ENCODE results near the gene MAN2A2. TPM values are rescaled to one million over a fixed set of nuclear protein-coding genes. Genes with fewer than 3 reads are reported as not detected.

MAN2A2 gene
- polyA plus RNA-seq, 1 experiment: 14.3 TPM

- H3K4me3 ChIP-seq (ENCODE audit: low read depth, low read length): no peak overlapping the region
- H3K27me3 ChIP-seq (ENCODE audit: control insufficient read depth, insufficient read depth, low read length): no peaks in the 10 kb centered on the region
- no peaks in the 10 kb centered on the region for H3K9me3 ChIP-seq (ENCODE audit: control insufficient read depth, insufficient read depth, low read length)
- no peak for DNase-seq (ENCODE audit: low read depth, low spot score)
- H3K27ac ChIP-seq (ENCODE audit: low read depth, low read length): no peak overlapping the region
- ChIA-PET POLR2A (interaction anchor here (0.5 to 0.8 kb wide), 2 partner anchors 13 to 110 kb away, joined by 3 to 5 read pairs; no protein-coding TSS in a partner anchor), CTCF (interaction anchor here (0.7 to 1.9 kb wide), 2 partner anchors 10 to 83 kb away, joined by 3 to 23 read pairs; no protein-coding TSS in a partner anchor)
- no peak for TF ChIP-seq CTCF (IDR thresholded peaks at IDR 0.05; ENCODE audit: low read depth, low read length)
Measured at GRCh38 chr15:90966262-90966661, 63.2 kb downstream of the MAN2A2 start.

GRCh38 chr15:90967206-90967605 lies 64.1 kb downstream of the MAN2A2 start:
- ChIA-PET POLR2A (no interaction called here), CTCF (interaction anchor here (1.4 to 1.9 kb wide), 2 partner anchors 11 to 89 kb away, joined by 3 to 23 read pairs; no protein-coding TSS in a partner anchor)
- no peak for TF ChIP-seq CTCF (IDR thresholded peaks at IDR 0.05; ENCODE audit: low read depth, low read length)
- H3K4me3 ChIP-seq (ENCODE audit: low read depth, low read length): no peak overlapping the region
- no peaks in the 10 kb centered on the region for H3K27me3 ChIP-seq (ENCODE audit: control insufficient read depth, insufficient read depth, low read length)
- DNase-seq (ENCODE audit: low read depth, low spot score): no peak
- H3K27ac ChIP-seq (ENCODE audit: low read depth, low read length): no peak overlapping the region
- H3K9me3 ChIP-seq (ENCODE audit: control insufficient read depth, insufficient read depth, low read length): no peaks in the 10 kb centered on the region

GRCh38 chr15:90968434-90968833 lies 65.3 kb downstream of the MAN2A2 start:
- no peak overlapping the region for H3K4me3 ChIP-seq (ENCODE audit: low read depth, low read length)
- DNase-seq (ENCODE audit: low read depth, low spot score): no peak
- TF ChIP-seq CTCF (IDR thresholded peaks at IDR 0.05; ENCODE audit: low read depth, low read length): no peak
- no peaks in the 10 kb centered on the region for H3K9me3 ChIP-seq (ENCODE audit: control insufficient read depth, insufficient read depth, low read length)
- H3K27me3 ChIP-seq (ENCODE audit: control insufficient read depth, insufficient read depth, low read length): no peaks in the 10 kb centered on the region
- POLR2A ChIA-PET: no interaction called here
- no peak overlapping the region for H3K27ac ChIP-seq (ENCODE audit: low read depth, low read length)
- CTCF ChIA-PET: interaction anchor here (1.4 kb wide), 2 partner anchors 12 to 88 kb away, joined by 3 to 4 read pairs; no protein-coding TSS in a partner anchor

- no peak for DNase-seq (ENCODE audit: low read depth, low spot score)
- POLR2A ChIA-PET: no interaction called here
- no peak for TF ChIP-seq CTCF (IDR thresholded peaks at IDR 0.05; ENCODE audit: low read depth, low read length)
- H3K4me3 ChIP-seq (ENCODE audit: low read depth, low read length): no peak overlapping the region
- CTCF ChIA-PET: interaction anchor here (1.0 to 3.4 kb wide), 2 partner anchors 13 to 36 kb away, joined by 3 to 27 read pairs; no protein-coding TSS in a partner anchor
- no peaks in the 10 kb centered on the region for H3K27me3 ChIP-seq (ENCODE audit: control insufficient read depth, insufficient read depth, low read length)
- no peaks in the 10 kb centered on the region for H3K9me3 ChIP-seq (ENCODE audit: control insufficient read depth, insufficient read depth, low read length)
- H3K27ac ChIP-seq (ENCODE audit: low read depth, low read length): no peak overlapping the region
Measured at GRCh38 chr15:90970274-90970673, 67.2 kb downstream of the MAN2A2 start.

- CTCF ChIA-PET: interaction anchor here (0.6 to 3.4 kb wide), 5 partner anchors 13 to 106 kb away, joined by 3 to 27 read pairs (median 7); no protein-coding TSS in a partner anchor
- no peaks in the 10 kb centered on the region for H3K9me3 ChIP-seq (ENCODE audit: control insufficient read depth, insufficient read depth, low read length)
- no peaks in the 10 kb centered on the region for H3K27me3 ChIP-seq (ENCODE audit: control insufficient read depth, insufficient read depth, low read length)
- no peak overlapping the region for H3K27ac ChIP-seq (ENCODE audit: low read depth, low read length)
- no peak for TF ChIP-seq CTCF (IDR thresholded peaks at IDR 0.05; ENCODE audit: low read depth, low read length)
- DNase-seq (ENCODE audit: low read depth, low spot score): no peak
- no peak overlapping the region for H3K4me3 ChIP-seq (ENCODE audit: low read depth, low read length)
- POLR2A ChIA-PET: interaction anchor here (0.6 kb wide), 1 partner anchor 286 kb away, joined by 6 read pairs; no protein-coding TSS in a partner anchor
Measured at GRCh38 chr15:90972133-90972532, 69.0 kb downstream of the MAN2A2 start.

Small RNA genes lying within 50 kb of the gene (small RNA-seq; reads per million reads assigned to genes)
- not detected for gene RN7SL363P (ENCODE audit: insufficient read length, low read depth)

Other genes with a start within 250 kb of the MAN2A2 start
- gene BLM, start 186.0 kb upstream of the MAN2A2 start, polyA plus RNA-seq (2011; rRNA removed): 1.7 and 2.1 TPM in 2 replicates
- 14.0 and 21.5 TPM in 2 replicates for gene FURIN, start 34.7 kb upstream of the MAN2A2 start, polyA plus RNA-seq (2011; rRNA removed)
- 5.5 and 7.1 TPM in 2 replicates for gene FES, start 18.8 kb upstream of the MAN2A2 start, polyA plus RNA-seq (2011; rRNA removed)
- 10.0 and 10.3 TPM in 2 replicates for gene HDDC3, start 29.2 kb downstream of the MAN2A2 start, polyA plus RNA-seq (2011; rRNA removed)
- gene UNC45A, start 32.0 kb downstream of the MAN2A2 start, polyA plus RNA-seq (2011; rRNA removed): 63.3 and 69.7 TPM in 2 replicates
- 5.6 and 6.1 TPM in 2 replicates for gene RCCD1, start 51.6 kb downstream of the MAN2A2 start, polyA plus RNA-seq (2011; rRNA removed)
- gene PRC1, start 91.2 kb downstream of the MAN2A2 start, polyA plus RNA-seq (2011; rRNA removed): 61.0 and 77.5 TPM in 2 replicates
- 12.3 and 12.9 TPM in 2 replicates for gene VPS33B, start 119.3 kb downstream of the MAN2A2 start, polyA plus RNA-seq (2011; rRNA removed)
- not detected in 2 replicates for gene SV2B, start 197.0 kb downstream of the MAN2A2 start, polyA plus RNA-seq (2011; rRNA removed)